HL-60 (cell line): ENCODE data around the gene TTC39A.

Experiments
- SPI1 ChIP-seq: IDR thresholded peaks from 2 replicates; pipeline ENCODE4 v1.6.1; 2012; ENCODE audit warnings: low read depth, mild to moderate bottlenecking, borderline replicate concordance
- TF ChIP-seq, protein P1 (sequence below): IDR thresholded peaks from one replicate; pipeline ENCODE4 v1.5.1; 2011; ENCODE audit warnings: low read length, control low read depth, inconsistent platforms; ENCODE audit not compliant: insufficient read depth
- TF ChIP-seq, protein P2 (sequence below): IDR thresholded peaks from 2 replicates; pipeline ENCODE4 v1.6.1; 2012; ENCODE audit warnings: low read depth; ENCODE audit not compliant: insufficient replicate concordance

DNA sequence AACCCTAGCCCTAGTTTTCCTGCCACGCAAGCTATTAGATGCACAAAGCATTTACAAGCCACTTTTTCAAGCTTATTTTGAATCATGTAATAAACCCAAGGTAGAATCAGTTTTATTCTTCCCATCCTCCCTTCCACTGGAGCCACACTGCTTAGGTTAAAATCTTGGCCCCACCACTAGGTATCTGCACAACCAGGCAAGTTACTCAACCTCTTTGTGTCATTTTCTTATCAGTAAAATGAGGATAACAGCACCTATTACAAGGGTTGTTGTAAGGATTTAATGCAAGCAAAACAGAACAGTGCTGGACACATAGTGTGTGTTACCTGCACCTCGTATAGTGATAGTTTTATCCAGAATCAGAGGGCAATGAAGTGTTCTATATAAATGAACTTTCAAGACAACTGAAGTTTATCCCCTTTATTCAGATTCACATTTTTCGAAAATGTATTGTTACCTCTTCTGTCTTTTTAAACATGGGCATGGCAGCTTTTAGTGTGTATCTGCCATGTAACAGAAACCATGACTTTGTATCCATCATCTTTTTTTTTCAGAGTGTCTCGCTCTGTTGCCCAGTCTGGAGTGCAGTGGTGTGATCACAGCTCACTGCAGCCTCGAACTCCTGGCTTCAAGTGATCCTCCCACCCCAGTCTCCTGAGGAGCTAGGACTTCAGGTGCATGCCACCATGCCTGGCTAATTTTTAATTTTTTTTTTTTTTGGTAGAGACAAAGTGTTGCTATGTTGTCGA, 17.2 kb upstream of the TTC39A start:
- TF ChIP-seq, protein P1, sequence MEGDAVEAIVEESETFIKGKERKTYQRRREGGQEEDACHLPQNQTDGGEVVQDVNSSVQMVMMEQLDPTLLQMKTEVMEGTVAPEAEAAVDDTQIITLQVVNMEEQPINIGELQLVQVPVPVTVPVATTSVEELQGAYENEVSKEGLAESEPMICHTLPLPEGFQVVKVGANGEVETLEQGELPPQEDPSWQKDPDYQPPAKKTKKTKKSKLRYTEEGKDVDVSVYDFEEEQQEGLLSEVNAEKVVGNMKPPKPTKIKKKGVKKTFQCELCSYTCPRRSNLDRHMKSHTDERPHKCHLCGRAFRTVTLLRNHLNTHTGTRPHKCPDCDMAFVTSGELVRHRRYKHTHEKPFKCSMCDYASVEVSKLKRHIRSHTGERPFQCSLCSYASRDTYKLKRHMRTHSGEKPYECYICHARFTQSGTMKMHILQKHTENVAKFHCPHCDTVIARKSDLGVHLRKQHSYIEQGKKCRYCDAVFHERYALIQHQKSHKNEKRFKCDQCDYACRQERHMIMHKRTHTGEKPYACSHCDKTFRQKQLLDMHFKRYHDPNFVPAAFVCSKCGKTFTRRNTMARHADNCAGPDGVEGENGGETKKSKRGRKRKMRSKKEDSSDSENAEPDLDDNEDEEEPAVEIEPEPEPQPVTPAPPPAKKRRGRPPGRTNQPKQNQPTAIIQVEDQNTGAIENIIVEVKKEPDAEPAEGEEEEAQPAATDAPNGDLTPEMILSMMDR = no peak
- TF ChIP-seq, protein P2, sequence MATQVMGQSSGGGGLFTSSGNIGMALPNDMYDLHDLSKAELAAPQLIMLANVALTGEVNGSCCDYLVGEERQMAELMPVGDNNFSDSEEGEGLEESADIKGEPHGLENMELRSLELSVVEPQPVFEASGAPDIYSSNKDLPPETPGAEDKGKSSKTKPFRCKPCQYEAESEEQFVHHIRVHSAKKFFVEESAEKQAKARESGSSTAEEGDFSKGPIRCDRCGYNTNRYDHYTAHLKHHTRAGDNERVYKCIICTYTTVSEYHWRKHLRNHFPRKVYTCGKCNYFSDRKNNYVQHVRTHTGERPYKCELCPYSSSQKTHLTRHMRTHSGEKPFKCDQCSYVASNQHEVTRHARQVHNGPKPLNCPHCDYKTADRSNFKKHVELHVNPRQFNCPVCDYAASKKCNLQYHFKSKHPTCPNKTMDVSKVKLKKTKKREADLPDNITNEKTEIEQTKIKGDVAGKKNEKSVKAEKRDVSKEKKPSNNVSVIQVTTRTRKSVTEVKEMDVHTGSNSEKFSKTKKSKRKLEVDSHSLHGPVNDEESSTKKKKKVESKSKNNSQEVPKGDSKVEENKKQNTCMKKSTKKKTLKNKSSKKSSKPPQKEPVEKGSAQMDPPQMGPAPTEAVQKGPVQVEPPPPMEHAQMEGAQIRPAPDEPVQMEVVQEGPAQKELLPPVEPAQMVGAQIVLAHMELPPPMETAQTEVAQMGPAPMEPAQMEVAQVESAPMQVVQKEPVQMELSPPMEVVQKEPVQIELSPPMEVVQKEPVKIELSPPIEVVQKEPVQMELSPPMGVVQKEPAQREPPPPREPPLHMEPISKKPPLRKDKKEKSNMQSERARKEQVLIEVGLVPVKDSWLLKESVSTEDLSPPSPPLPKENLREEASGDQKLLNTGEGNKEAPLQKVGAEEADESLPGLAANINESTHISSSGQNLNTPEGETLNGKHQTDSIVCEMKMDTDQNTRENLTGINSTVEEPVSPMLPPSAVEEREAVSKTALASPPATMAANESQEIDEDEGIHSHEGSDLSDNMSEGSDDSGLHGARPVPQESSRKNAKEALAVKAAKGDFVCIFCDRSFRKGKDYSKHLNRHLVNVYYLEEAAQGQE = no peak
- no peak for TF ChIP-seq SPI1
